GM12873 (cell line): ENCODE data around the gene IFT43.
A peak's percentile ranks its signal among the peaks of the same experiment; 100 is the strongest.

ENCODE experiments used
- CTCF ChIP-seq: IDR thresholded peaks from 2 replicates; pipeline ENCODE4 v1.5.1; 2012; ENCODE audit warnings: low read depth, mild to moderate bottlenecking, moderate library complexity, low read length, control low read depth; ENCODE audit not compliant: insufficient read depth; ENCODE audit errors: missing control alignments

The IFT43 gene

GRCh38 chr14:76112889-76113624, 127.5 kb downstream of the IFT43 start:
- no peak for TF ChIP-seq CTCF

- TF ChIP-seq CTCF: no peak
Measured at GRCh38 chr14:76113691-76114090, 128.1 kb downstream of the IFT43 start.

- peak; percentile 24 for TF ChIP-seq CTCF
Measured at GRCh38 chr14:76115010-76115422, 129.5 kb downstream of the IFT43 start.

GRCh38 chr14:76117789-76118484, 132.4 kb downstream of the IFT43 start:
- no peak for TF ChIP-seq CTCF

- TF ChIP-seq CTCF: no peak
Measured at GRCh38 chr14:76118594-76118993, 133.0 kb downstream of the IFT43 start.

- no peak for TF ChIP-seq CTCF
Measured at GRCh38 chr14:76121089-76121748, 135.7 kb downstream of the IFT43 start.

GRCh38 chr14:76123426-76124225, 138.1 kb downstream of the IFT43 start:
- TF ChIP-seq CTCF: no peak
